ENCODE measurements around the gene FAM184B. TPM values are rescaled to one million over a fixed set of nuclear protein-coding genes. Genes with fewer than 3 reads are reported as not detected.
A peak's percentile ranks its signal among the peaks of the same experiment; 100 is the strongest.

Gene FAM184B
- total RNA-seq, 1 donor, result not detected

GRCh38 chr4:17647176-17647806 is 134.1 kb downstream of the FAM184B start:
- H3K4me2 ChIP-seq (ENCODE audit: insufficient read depth, low read length), result no peak overlapping the region
- H3K36me3 ChIP-seq (ENCODE audit: insufficient read depth, low read length), result no peaks in the 10 kb centered on the region
- no peaks in the 10 kb centered on the region for H3K79me2 ChIP-seq (ENCODE audit: insufficient read depth, low read length)
- no peaks in the 10 kb centered on the region for H3K9me3 ChIP-seq (ENCODE audit: low read depth, low read length)
- DNase-seq (ENCODE audit: insufficient read length, low spot score, missing footprints), result no peak
- H3K4me1 ChIP-seq (ENCODE audit: insufficient read depth, low read length), result no peaks in the 10 kb centered on the region
- no peak for TF ChIP-seq CTCF (IDR thresholded peaks at IDR 0.05; ENCODE audit: extremely low read depth, low read depth, low read length)
- H3K27ac ChIP-seq (ENCODE audit: low read depth, low read length), result no peak overlapping the region
- H4K20me1 ChIP-seq (ENCODE audit: insufficient read depth, low read length), result no peaks in the 10 kb centered on the region
- H3K27me3 ChIP-seq (ENCODE audit: insufficient read depth, low read length), result no peaks in the 10 kb centered on the region
- H3K4me3 ChIP-seq (ENCODE audit: insufficient read depth, low read length), result no peak overlapping the region
- no peak overlapping the region for H2AFZ ChIP-seq (ENCODE audit: low read length)

- H3K9me3 ChIP-seq (ENCODE audit: low read depth, low read length), result no peaks in the 10 kb centered on the region
- no peaks in the 10 kb centered on the region for H3K4me1 ChIP-seq (ENCODE audit: insufficient read depth, low read length)
- H4K20me1 ChIP-seq (ENCODE audit: insufficient read depth, low read length), result no peaks in the 10 kb centered on the region
- H3K4me3 ChIP-seq (ENCODE audit: insufficient read depth, low read length), result no peak overlapping the region
- DNase-seq (ENCODE audit: insufficient read length, low spot score, missing footprints), result no peak
- no peak overlapping the region for H3K4me2 ChIP-seq (ENCODE audit: insufficient read depth, low read length)
- no peak for TF ChIP-seq CTCF (IDR thresholded peaks at IDR 0.05; ENCODE audit: extremely low read depth, low read depth, low read length)
- no peaks in the 10 kb centered on the region for H3K36me3 ChIP-seq (ENCODE audit: insufficient read depth, low read length)
- no peaks in the 10 kb centered on the region for H3K79me2 ChIP-seq (ENCODE audit: insufficient read depth, low read length)
- no peak overlapping the region for H3K27ac ChIP-seq (ENCODE audit: low read depth, low read length)
- H3K27me3 ChIP-seq (ENCODE audit: insufficient read depth, low read length), result no peaks in the 10 kb centered on the region
- no peak overlapping the region for H2AFZ ChIP-seq (ENCODE audit: low read length)
These were observed 134.7 kb downstream of the FAM184B start for GRCh38 chr4:17646693-17647092.

GRCh38 chr4:17642398-17642783 is 139.0 kb downstream of the FAM184B start:
- no peak overlapping the region for H3K4me3 ChIP-seq (ENCODE audit: insufficient read depth, low read length)
- no peaks in the 10 kb centered on the region for H3K36me3 ChIP-seq (ENCODE audit: insufficient read depth, low read length)

GRCh38 chr4:17639136-17639535 is 142.3 kb downstream of the FAM184B start:
- DNase-seq (ENCODE audit: insufficient read length, low spot score, missing footprints), result peak; percentile 61
- TF ChIP-seq CTCF (IDR thresholded peaks at IDR 0.05; ENCODE audit: extremely low read depth, low read depth, low read length), result no peak

More at GRCh38 chr4:17642398-17642783, 139.0 kb downstream of the FAM184B start:
- Histone ChIP-seq H3K4me2 (ENCODE audit: insufficient read depth, low read length) (no peak overlapping the region), H3K9me3 (ENCODE audit: low read depth, low read length) (no peaks in the 10 kb centered on the region), H3K27me3 (ENCODE audit: insufficient read depth, low read length) (no peaks in the 10 kb centered on the region), H3K79me2 (ENCODE audit: insufficient read depth, low read length) (no peaks in the 10 kb centered on the region), H3K27ac (ENCODE audit: low read depth, low read length) (no peak overlapping the region), H3K4me1 (ENCODE audit: insufficient read depth, low read length) (no peaks in the 10 kb centered on the region), H2AFZ (ENCODE audit: low read length) (no peak overlapping the region), H4K20me1 (ENCODE audit: insufficient read depth, low read length) (no peaks in the 10 kb centered on the region)
- TF ChIP-seq CTCF (IDR thresholded peaks at IDR 0.05; ENCODE audit: extremely low read depth, low read depth, low read length), result no peak
- DNase-seq (ENCODE audit: insufficient read length, low spot score, missing footprints), result peak; percentile 59

More at GRCh38 chr4:17639136-17639535, 142.3 kb downstream of the FAM184B start:
- Histone ChIP-seq H4K20me1 (ENCODE audit: insufficient read depth, low read length) (peaks cover 4% of the 10 kb centered on the region), H3K4me3 (ENCODE audit: insufficient read depth, low read length) (no peak overlapping the region), H3K4me1 (ENCODE audit: insufficient read depth, low read length) (no peaks in the 10 kb centered on the region), H3K27me3 (ENCODE audit: insufficient read depth, low read length) (no peaks in the 10 kb centered on the region), H3K27ac (ENCODE audit: low read depth, low read length) (no peak overlapping the region), H3K79me2 (ENCODE audit: insufficient read depth, low read length) (no peaks in the 10 kb centered on the region), H3K4me2 (ENCODE audit: insufficient read depth, low read length) (no peak overlapping the region), H3K9me3 (ENCODE audit: low read depth, low read length) (no peaks in the 10 kb centered on the region), H3K36me3 (ENCODE audit: insufficient read depth, low read length) (peaks cover 14% of the 10 kb centered on the region), H2AFZ (ENCODE audit: low read length) (no peak overlapping the region)

All from osteoblast (primary cell).